HEK293T (cell line): ENCODE results near the gene TEP1.

ENCODE experiments used
- CTBP1 ChIP-seq: fragments of 450-650 bp; IDR thresholded peaks from 2 replicates; pipeline ENCODE4 v1.6.1; 2016; ENCODE audit warnings: borderline replicate concordance
- ELF4 ChIP-seq: fragments of 450-650 bp; IDR thresholded peaks from 2 replicates; pipeline ENCODE4 v1.6.1; 2017; ENCODE audit warnings: antibody characterized with exemption
- NFRKB ChIP-seq: fragments of 450-650 bp; IDR thresholded peaks from 2 replicates; pipeline ENCODE4 v1.6.1; 2016; ENCODE audit warnings: mild to moderate bottlenecking, moderate library complexity
- SP1 ChIP-seq: fragments of 450-650 bp; IDR thresholded peaks from 2 replicates; pipeline ENCODE4 v1.6.1; 2017
- TARDBP ChIP-seq: fragments of 450-650 bp; IDR thresholded peaks from 2 replicates; pipeline ENCODE4 v1.6.1; 2016

DNA sequence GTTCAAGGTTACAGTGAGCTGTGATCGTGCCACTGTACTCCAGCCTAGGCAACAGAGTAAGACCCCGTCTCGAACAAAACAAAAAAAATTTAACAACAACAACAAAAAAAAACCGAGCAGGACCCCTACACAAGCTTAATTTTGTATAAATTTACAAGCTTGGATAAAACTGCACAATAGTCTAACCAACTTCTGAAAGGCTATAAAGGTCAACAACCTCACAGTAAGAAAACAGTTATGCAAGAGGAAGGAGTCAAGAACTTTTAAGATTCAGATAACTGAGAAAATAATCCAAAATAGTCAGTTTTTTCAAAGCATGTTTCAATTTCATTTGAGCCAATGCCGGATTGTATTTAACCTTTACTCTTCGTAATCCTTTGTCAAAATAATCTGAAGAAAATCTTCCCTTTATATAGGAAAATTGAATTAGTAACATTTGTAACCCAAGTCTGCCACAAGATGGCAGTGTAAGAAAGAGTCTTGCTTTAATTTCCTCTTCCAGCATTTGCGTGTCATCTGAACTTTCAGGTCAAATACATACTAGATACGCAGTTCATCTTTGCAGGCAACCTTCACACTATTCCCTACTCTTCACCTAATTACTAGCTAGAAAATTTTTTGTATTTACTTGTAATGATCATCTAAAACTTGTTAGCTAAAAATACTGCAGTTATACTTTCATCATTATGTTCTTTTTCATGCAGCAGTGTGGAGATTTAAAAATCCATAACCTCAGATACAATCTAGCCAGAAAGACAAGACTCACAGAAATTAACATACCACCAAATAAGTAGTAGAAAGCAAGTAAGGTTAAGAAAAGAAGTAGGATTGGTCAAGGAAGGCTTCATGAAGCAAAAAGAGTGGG is 86.1 kb downstream of the TEP1 start:
- no peak for TF ChIP-seq ELF4
- no peak for TF ChIP-seq NFRKB
- TF ChIP-seq TARDBP, result no peak
- no peak for TF ChIP-seq SP1
- TF ChIP-seq CTBP1, result no peak
